HG02870 (cell line): ENCODE data around the gene IFNGR2.
"Not testable (repeated sequence)": the region's sequence is repeated elsewhere in the genome, so short reads cannot be mapped to it uniquely, and the experiment has no call there.

Experiments
- ATAC-seq: cut with Tn5 transposase; IDR thresholded peaks from one replicate; pipeline ENCODE4 v1.9.1; 2021; ENCODE audit warnings: mild to moderate bottlenecking, moderate library complexity; ENCODE audit not compliant: unreplicated experiment

The IFNGR2 gene

DNA sequence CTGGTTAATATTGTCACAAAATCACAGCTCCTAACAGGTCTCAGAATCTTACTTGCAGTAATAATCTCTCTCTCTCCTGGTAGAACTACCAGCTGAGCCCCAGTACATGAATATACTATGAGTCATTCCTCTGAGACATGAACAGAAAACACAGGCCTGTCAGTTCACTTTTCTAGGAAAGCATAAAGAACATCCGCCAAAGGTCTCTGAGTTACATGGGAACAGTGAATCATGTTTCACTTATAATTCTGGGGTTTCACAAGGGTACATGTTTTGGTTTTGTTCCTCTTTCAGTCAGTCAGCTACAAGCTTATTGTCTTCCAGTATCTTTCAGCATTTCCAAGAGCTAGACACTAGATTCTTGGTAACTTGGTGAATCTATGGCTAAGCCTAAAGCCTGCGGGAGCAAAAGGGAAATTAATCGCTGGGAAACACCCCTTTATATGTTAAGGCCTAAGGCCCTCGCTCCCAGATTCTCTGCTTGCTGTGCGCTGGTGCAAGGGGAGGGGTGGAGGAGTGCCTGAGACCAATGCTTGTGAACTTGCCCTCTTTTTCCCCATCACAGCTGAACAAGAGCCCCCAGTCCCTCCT lies 31.7 kb downstream of the IFNGR2 start:
- peak; percentile 89 for ATAC-seq

GRCh38 chr21:33437140-33437539 lies 33.9 kb downstream of the IFNGR2 start:
- ATAC-seq: no peak

GRCh38 chr21:33441489-33442477 lies 38.6 kb downstream of the IFNGR2 start:
- peak; percentile 55 for ATAC-seq

DNA sequence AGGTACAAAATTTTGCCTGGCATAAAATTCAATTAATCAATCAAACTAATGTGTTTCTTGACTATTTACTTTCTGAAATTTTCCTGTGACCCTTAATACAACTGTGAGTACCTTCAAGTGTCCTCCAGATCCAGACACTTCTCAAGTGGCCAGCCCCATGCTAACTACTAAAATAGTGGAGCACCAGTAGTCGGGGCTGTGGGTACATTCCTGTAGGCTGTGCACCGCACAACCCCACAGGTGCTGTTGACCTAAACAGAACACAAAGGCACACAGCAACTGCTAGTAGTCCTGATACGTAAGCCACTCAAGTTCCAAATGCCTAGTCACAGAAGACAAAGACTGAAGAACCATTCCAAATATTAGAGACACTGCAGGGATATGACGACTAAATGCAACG lies 40.0 kb downstream of the IFNGR2 start:
- no peak for ATAC-seq

- ATAC-seq: no peak
These were observed 41.3 kb downstream of the IFNGR2 start for GRCh38 chr21:33444499-33444898.

- ATAC-seq: not testable (repeated sequence)
These were observed 43.4 kb downstream of the IFNGR2 start for GRCh38 chr21:33446620-33447019.

- ATAC-seq: no peak
These were observed 46.4 kb downstream of the IFNGR2 start for GRCh38 chr21:33449616-33450015.

DNA sequence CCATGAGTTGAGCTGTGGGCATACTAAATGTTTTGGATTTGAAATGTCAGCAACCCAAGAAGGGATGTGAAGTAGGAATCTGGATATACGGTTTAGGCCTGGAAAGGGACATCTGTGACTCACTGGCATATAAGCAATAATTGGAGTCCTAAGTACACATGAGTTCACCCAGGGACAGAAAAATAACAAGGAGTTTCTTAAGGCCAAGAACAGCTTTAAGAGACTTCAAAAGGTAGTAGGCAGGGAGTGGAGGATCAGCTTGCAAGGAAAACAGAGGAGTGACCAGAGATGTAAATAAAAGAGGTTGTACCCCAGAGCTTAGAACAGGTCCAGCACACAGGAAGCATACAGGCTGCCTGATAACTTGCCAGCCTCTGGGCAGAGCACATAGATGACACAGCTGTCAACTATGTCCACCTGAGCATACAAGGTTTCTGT lies 48.4 kb downstream of the IFNGR2 start:
- no peak for ATAC-seq

DNA sequence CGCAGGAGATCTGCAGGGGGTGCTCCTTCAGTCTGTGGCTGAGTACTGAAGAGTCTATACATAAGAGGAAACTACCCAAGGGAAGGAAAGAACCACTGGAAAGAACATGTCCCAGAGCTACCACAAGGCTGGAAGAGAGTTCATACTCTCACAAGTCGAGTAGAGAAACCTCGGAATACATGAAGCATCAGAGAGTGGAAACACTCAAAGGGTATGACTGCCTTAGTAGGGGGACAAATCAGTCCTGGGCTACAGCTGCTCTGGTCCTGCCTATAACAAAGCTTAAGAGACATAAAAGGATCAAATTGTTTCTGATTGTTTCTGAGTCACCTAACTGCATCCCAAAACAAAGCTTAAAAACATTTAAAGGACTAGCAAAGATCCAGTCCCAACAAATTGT lies 49.1 kb downstream of the IFNGR2 start:
- no peak for ATAC-seq

DNA sequence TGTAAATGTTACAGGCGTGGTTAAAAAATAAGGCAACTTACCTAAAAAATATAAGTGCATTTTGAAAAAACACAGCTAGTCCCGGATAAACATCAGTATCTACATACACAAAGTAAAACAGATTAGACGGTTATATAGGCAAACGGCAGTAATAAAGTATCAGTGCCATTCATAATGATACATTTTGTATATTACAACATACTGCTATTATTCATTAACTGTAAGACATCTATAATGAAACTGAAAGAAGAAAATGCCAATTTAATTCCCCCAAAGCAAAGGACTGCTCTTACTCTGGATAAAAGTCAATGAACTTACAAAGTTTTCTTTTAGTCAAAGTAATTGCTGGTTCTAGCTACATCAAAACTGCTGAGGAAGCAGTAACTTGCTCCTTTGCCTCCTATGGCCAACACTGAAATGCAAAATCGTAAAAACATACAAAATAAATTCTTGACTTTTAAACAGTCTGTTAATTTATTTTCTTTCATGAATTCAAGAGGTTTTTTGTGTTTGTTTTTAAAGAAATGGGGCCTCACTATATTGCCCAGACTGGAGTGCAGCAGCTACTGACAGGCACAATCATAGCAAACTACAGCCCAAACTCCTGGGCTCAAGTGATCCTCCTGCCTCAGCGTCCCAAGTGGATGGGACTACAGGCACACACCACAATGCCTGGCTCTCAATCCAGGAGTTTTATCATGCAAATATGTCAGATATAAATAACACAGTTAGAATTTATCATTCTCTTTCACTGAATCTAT lies 52.7 kb downstream of the IFNGR2 start:
- ATAC-seq: no peak

DNA sequence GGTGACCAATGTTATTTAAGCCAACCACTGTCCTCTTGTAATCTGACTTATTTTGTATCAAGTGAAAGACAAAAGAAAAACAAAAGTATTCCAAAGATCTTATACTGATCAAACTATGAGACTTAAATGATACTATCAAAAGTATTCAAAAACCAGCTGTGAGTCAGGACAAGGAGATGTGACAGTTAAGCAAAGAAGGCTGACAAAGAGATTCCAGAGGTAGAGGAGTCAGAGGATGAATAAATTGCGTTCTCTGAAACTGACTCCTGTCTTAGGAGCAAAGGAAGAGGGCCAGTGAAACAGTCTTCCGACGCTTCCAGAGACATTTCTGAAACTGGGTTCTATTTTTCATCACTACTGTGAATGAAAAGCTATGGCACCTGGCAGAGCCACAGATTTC lies 55.6 kb downstream of the IFNGR2 start:
- ATAC-seq: no peak

GRCh38 chr21:33461538-33462250 lies 58.5 kb downstream of the IFNGR2 start:
- no peak for ATAC-seq

DNA sequence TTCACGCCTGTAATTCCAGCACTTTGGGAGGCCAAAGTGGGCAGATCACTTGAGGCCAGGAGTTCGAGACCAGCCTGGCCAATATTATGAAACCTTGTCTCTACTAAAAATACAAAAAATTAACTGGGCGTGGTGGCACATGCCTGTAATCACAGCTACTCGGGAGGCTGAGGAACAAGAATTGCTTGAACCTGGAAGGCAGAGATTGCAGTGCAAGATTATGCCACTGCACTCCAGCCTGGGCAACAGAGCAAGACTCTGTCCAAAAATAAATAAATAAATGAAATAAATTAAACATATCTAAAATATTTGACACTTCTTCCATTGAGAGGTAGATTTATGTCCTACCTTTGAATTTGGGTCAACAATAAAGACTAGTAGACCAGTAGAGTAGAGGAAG lies 66.0 kb downstream of the IFNGR2 start:
- ATAC-seq: not testable (repeated sequence)

- no peak for ATAC-seq
These were observed 67.5 kb downstream of the IFNGR2 start for GRCh38 chr21:33470701-33471100.

- no peak for ATAC-seq
These were observed 70.1 kb downstream of the IFNGR2 start for GRCh38 chr21:33473344-33473743.

GRCh38 chr21:33477066-33477465 lies 73.9 kb downstream of the IFNGR2 start:
- ATAC-seq: no peak

GRCh38 chr21:33478182-33478581 lies 75.0 kb downstream of the IFNGR2 start:
- no peak for ATAC-seq

DNA sequence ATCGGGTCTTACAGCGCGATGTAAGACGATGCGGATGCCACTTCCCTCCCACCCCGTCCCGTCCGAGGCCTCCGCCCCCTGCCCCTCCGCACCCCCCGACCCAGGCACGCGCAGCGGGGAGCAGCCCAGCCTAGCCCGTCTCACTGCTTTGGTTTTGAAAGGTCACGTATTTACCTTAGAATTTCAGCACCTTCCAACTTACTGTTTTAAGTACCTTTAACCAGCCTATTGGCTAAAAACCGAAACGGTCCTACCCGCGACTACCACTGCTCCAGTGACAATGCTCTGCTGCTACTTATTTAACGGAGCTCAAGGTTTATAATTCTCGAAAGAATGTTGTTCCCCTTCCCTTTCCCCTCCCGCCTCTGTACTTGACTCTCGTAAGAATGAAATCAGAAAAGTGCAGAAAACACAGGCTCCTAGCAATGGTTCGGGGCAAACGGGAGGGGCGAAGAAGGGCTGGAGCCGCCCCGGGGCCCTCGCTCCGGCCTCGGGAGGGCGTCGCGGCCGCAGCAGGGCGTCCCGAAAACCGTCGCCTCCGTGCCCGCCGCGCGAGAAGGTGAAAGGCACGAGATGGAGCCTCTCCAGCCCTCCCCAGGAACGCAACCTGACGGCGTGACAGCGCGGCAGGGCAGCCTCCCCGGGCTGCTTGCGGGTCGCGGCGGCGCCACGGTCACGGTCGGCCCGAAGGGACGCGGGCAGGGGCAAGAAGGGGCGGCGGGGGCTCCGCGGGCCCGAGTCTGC lies 75.9 kb downstream of the IFNGR2 start:
- peak; percentile 18 for ATAC-seq

DNA sequence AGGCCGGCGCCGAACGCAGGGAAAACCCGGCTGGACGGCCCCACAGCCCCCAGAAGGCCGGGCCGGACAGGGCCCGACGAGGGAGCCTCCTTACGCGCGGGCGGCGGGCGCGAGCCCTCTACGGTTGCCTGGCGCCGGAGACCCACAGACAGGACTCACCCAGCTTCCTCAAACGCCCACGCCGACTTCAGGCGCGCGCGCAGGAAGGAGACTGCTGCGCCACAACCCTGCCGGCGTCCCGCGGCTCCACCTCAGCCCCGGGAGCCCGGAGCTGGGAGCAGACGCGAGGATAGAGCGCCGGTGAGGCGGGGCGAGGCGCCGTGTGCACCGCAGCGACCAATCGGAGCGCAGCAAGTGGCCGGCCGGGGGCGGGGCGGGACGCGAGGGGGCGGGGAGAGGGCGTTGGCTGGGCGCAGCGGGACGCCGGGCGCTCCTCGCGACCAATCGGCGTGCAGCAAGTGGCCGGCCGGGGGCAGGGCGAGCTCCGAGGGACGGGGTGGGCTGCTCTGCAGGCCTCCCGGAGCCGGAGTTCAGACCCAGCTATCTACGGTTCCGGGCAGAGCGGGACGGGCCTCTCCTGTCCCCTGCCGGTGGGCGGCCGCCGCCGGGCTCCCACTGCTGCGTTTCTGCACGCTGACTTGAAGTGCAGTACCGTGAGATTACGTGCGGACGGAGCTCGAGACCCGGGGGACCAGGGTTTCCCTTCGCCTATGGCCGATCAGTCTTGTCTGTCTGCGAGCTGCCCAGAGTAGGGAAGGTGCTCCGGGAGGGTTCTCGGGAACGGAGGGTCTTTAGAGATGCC lies 76.7 kb downstream of the IFNGR2 start, which contains the start of gene TMEM50B:
Gene TMEM50B, minus strand, starts transcription at position 296 of the 802 bp plus-strand sequence. CDS start 11,089 bp downstream, outside the sequence.
- ATAC-seq: peak; percentile 87
